Adipocyte (in vitro differentiated cells): ENCODE measurements around the gene DAAM1.

Experiments used
- DNase-seq: peaks from one replicate; pipeline ENCODE4 v3.0.0-alpha.2; 2015; ENCODE audit warnings: low read depth
- H3K27me3 ChIP-seq: replicated peaks from 2 replicates; pipeline ENCODE4 v1.7.0; 2013; ENCODE audit warnings: mild to moderate bottlenecking, low read length, moderate library complexity; ENCODE audit not compliant: control insufficient read depth, insufficient read depth
- H3K36me3 ChIP-seq: 2 replicates; pipeline ENCODE4 v1.7.0; 2013; ENCODE audit warnings: low read length, mild to moderate bottlenecking, moderate library complexity; ENCODE audit not compliant: control insufficient read depth, insufficient read depth, severe bottlenecking
- H3K4me1 ChIP-seq: 2 replicates; pipeline ENCODE4 v1.7.0; 2013; ENCODE audit warnings: mild to moderate bottlenecking, low read length, moderate library complexity; ENCODE audit not compliant: control insufficient read depth, insufficient read depth
- H3K4me3 ChIP-seq: 2 replicates; pipeline ENCODE4 v1.7.0; 2013; ENCODE audit warnings: mild to moderate bottlenecking, low read length, moderate library complexity
- H3K9ac ChIP-seq: 2 replicates; pipeline ENCODE4 v1.7.0; 2013; ENCODE audit warnings: mild to moderate bottlenecking, low read length, moderate library complexity
- H3K9me3 ChIP-seq: 2 replicates; pipeline ENCODE4 v1.7.0; 2013; ENCODE audit warnings: mild to moderate bottlenecking, low read length, moderate library complexity; ENCODE audit not compliant: control insufficient read depth

Gene DAAM1

DNA sequence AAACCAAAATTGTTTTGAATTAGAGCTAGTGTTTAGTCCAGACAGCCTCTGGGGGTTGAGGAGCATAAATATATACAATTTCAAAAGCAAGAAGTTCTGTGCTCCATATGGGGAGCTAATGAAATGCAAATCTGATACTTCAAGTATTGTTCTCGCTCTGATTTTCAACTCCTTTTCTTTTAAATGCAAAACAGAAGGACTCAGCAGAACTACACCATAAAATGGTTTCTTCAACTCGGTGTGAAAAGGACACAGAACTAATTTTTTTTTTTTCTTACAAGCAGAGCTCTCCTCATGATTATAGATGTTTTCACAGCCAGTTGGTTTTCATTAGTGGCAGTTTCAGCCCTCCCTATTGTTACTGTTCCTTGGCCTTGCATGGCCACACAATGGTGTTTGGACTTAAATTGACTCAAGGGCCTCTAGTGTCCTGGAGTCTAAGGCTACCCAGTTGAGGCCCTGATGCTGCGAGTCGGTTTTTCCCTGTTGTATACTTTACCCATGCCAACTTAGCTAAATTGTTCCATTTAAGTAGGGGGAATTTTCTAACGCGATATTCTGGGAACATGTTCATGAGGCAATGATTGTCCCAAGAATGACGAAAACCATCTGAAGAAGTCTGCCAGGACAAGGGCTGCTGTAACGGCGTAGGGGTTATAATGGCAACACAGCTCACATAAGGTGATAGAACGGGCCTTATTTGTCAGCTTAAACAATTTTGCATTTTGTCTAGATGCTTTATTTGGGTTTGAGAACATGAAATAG is 156.4 kb downstream of the DAAM1 start:
- H3K27me3 ChIP-seq, result no peaks in the 10 kb centered on the region
- no peak for DNase-seq
- H3K36me3 ChIP-seq, result peaks cover 27% of the 10 kb centered on the region
- no peak overlapping the region for H3K4me3 ChIP-seq
- peaks cover 31% of the 10 kb centered on the region for H3K4me1 ChIP-seq
- no peaks in the 10 kb centered on the region for H3K9me3 ChIP-seq
- no peak overlapping the region for H3K9ac ChIP-seq

DNA sequence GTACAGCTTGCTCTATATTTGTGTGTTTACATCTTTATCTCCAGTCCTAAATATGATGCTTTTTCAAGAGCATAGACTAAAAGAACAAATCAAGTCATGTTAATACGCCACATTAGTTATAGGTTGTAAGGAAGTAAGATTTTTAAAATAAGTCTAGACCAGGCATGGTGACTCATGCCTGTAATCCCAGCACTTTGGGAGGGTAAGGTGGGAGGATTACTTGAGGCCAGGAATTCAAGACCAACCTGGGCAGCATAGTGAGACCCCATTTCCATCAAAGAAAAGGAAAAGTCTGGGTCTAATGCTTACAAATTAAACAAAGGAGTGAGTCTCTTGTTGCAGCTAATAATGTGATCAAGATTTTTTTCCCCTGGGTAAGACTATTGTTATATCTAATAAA is 157.9 kb downstream of the DAAM1 start:
- Histone ChIP-seq H3K9ac (no peak overlapping the region), H3K36me3 (peaks cover 25% of the 10 kb centered on the region), H3K9me3 (no peaks in the 10 kb centered on the region)

DNA sequence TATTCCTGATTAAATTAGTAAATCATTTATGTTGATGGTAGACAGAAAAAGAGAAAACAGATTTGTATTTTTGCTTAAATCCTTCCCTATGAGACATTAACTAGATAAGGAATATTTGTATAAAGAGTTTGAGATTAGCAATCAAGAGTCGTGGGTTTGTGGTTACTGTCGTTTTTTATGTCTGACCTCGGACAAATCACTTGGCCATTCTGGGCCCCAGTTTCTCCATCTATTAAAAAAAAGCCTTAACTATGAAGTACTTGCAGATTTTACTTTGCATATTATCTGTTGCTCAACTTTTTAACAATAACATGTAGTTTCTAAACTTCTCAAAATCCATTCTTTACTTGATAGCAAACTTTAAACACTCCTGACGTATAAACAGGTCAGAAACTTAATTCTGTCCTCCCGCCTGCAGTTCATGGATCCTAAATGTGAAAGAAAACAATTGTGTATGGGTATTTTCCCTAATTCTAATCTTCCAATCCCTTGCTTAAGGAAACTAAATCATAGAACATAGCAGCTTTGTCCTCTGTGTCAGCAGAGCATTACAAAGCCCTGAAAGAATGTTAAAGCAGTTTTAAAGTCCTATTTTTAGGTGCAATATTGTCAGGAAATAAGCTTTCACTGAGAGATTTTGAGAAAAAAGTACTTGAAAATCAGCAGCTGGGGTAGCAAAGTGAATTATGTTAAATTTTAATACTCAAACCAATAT is 158.5 kb downstream of the DAAM1 start:
- no peaks in the 10 kb centered on the region for H3K27me3 ChIP-seq
- H3K4me1 ChIP-seq, result peaks cover 31% of the 10 kb centered on the region
- H3K4me3 ChIP-seq, result peak overlapping the region; percentile 39
- H3K36me3 ChIP-seq, result peaks cover 30% of the 10 kb centered on the region
- DNase-seq, result peak; percentile 44
- no peaks in the 10 kb centered on the region for H3K9me3 ChIP-seq
- peak overlapping the region; percentile 21 for H3K9ac ChIP-seq

More for the DNA sequence above, 157.9 kb downstream of the DAAM1 start:
- DNase-seq, result no peak
- no peak overlapping the region for H3K4me3 ChIP-seq
- no peaks in the 10 kb centered on the region for H3K27me3 ChIP-seq
- peaks cover 31% of the 10 kb centered on the region for H3K4me1 ChIP-seq

DNA sequence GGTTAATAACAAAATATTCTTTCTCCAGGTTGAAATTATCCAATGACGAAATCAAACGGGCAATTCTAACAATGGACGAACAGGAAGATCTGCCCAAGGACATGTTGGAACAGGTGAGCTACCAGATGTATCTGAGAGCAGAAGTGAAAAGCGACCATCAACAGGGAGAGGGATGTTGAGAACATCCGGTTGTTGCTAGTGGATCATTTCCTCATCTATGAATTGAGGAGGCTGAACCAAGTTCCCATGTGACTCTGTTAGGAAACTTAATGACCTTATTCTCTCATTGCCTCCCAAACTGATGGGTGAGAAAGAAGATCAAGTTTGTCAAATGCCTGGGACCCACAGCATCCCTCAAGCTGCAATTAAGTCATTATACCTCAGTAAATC is 159.0 kb downstream of the DAAM1 start:
- H3K9me3 ChIP-seq, result no peaks in the 10 kb centered on the region
- H3K4me1 ChIP-seq, result peaks cover 31% of the 10 kb centered on the region
- H3K36me3 ChIP-seq, result peaks cover 30% of the 10 kb centered on the region
- no peak overlapping the region for H3K4me3 ChIP-seq
- peak overlapping the region; percentile 21 for H3K9ac ChIP-seq
- no peaks in the 10 kb centered on the region for H3K27me3 ChIP-seq
- no peak for DNase-seq

DNA sequence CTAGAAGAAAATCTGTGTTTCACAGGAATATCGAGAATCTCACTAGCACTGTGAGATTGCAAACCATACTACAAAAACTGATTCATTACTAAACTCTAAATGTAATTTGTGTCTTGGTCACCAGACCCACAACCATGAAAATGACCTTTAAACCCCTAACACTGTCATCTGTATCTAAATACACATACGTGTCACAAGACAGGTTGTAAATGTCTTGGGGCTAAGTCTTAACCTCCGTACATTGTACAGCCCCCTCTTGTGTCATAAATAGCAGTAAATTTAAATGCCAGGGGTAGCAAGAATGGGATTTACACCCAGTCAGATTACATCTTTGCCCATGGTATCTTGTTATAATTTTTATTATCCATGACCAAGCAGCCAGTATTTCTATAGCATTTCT is 159.4 kb downstream of the DAAM1 start:
- Histone ChIP-seq H3K9ac (no peak overlapping the region), H3K4me1 (peaks cover 31% of the 10 kb centered on the region), H3K4me3 (no peak overlapping the region), H3K27me3 (no peaks in the 10 kb centered on the region), H3K36me3 (peaks cover 30% of the 10 kb centered on the region), H3K9me3 (no peaks in the 10 kb centered on the region)
- no peak for DNase-seq

DNA sequence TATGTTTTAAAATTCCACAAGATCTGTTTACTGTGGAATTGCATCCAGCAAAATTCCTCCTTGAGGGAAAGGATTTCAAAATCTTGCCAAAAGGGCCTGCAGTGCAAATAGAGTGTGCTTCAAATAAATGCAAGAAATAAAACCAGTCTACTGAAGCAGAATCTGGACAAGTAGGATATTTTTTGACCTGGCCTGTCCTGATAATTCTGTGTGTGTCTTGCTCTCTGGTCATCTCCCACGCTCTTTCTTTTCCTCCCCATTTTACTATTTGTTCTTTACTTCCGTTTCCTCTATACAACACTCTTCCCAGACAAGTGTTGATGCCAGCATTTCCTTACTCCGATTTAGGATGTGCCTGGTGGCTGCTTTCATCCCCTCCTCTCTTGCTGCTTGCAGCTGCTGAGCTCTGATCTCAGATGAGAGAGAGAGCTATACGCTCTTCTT is 160.8 kb downstream of the DAAM1 start:
- no peak overlapping the region for H3K9ac ChIP-seq
- peaks cover 30% of the 10 kb centered on the region for H3K36me3 ChIP-seq
- DNase-seq, result peak; percentile 31
- no peaks in the 10 kb centered on the region for H3K9me3 ChIP-seq
- peaks cover 32% of the 10 kb centered on the region for H3K4me1 ChIP-seq
- H3K27me3 ChIP-seq, result no peaks in the 10 kb centered on the region
- H3K4me3 ChIP-seq, result no peak overlapping the region

DNA sequence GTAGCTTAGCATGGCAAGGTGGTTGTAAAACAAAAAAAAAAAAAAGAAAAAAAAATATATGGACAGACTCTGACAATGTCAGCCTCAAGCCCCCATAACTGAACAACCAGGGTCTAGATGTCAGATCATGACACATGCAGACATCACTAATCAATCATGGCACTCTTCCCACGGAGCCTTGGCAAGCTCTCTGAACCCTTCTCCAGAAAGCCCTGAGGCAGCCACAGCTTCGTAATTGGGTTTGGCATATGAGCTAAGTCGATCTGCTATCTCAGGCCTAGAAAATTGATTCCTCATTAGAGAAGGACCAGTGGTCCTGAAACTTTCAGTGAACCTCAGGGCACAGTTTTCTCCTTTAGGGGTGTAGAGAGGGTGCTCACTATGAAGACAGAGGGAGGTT is 164.5 kb downstream of the DAAM1 start:
- no peak for DNase-seq
- no peaks in the 10 kb centered on the region for H3K27me3 ChIP-seq
- H3K9ac ChIP-seq, result no peak overlapping the region
- peaks cover 24% of the 10 kb centered on the region for H3K4me1 ChIP-seq
- no peak overlapping the region for H3K4me3 ChIP-seq
- no peaks in the 10 kb centered on the region for H3K9me3 ChIP-seq
- peaks cover 43% of the 10 kb centered on the region for H3K36me3 ChIP-seq

DNA sequence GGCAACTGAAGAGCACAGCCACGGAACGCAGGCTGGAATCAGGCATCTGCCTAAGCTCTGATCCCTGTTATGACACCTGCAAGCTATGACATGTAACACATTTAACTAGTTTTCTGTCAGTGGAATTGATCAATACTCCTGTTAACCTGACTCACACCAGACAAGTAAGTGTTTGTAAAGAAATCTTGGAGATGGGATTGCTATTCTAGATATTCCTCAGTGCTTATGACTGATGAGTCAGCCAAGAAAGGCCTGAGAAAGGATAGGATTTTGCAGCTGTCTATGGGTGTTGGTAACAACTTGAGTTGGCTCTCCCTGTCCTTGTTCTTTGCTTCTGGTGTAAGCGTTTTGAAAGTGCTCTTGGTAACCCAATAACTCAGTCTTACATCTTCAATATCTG is 166.2 kb downstream of the DAAM1 start:
- H3K36me3 ChIP-seq, result peaks cover 36% of the 10 kb centered on the region
- DNase-seq, result peak; percentile 23
- no peak overlapping the region for H3K4me3 ChIP-seq
- no peak overlapping the region for H3K9ac ChIP-seq
- H3K27me3 ChIP-seq, result no peaks in the 10 kb centered on the region
- no peaks in the 10 kb centered on the region for H3K9me3 ChIP-seq
- peaks cover 33% of the 10 kb centered on the region for H3K4me1 ChIP-seq

DNA sequence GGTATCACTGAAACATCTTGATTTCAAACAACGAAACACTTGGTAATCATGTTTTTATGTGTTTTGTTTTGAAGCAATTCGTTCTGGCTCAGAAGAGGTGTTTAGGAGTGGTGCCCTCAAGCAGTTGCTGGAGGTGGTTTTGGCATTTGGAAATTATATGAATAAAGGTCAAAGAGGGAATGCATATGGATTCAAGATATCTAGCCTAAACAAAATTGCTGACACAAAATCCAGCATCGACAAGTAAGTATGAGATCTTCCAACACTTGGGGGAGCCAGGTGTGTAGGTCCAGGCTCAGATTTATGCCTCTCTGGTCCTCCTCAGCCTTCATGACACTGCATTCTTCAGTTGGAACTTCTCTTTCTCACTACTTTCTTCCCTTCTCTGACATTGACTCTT is 166.6 kb downstream of the DAAM1 start:
- Histone ChIP-seq H3K36me3 (peaks cover 33% of the 10 kb centered on the region), H3K27me3 (no peaks in the 10 kb centered on the region), H3K9me3 (no peaks in the 10 kb centered on the region), H3K9ac (no peak overlapping the region), H3K4me1 (peaks cover 37% of the 10 kb centered on the region), H3K4me3 (no peak overlapping the region)
- DNase-seq, result no peak

DNA sequence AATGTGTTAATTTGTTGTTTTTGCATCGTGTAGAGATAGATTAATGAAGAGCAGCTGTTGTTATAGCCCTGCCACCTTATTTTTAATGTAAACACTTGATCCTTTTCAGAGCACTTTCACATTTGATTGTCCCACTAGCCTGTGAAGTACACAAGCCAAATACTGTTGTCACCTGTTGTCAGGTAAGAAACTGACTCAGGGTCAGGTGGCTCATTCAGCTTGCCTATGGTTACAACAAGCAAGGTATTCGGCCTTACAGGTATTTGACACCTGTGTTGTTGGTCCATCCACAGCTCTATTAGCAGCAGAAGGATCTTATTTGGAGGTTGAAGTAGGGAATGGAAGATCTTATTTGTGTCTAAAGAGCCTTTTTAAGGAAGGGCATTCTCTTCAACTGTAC is 167.8 kb downstream of the DAAM1 start:
- DNase-seq, result no peak
- peaks cover 49% of the 10 kb centered on the region for H3K4me1 ChIP-seq
- H3K36me3 ChIP-seq, result peaks cover 26% of the 10 kb centered on the region
- H3K27me3 ChIP-seq, result no peaks in the 10 kb centered on the region
- H3K9ac ChIP-seq, result no peak overlapping the region
- H3K4me3 ChIP-seq, result no peak overlapping the region
- no peaks in the 10 kb centered on the region for H3K9me3 ChIP-seq

DNA sequence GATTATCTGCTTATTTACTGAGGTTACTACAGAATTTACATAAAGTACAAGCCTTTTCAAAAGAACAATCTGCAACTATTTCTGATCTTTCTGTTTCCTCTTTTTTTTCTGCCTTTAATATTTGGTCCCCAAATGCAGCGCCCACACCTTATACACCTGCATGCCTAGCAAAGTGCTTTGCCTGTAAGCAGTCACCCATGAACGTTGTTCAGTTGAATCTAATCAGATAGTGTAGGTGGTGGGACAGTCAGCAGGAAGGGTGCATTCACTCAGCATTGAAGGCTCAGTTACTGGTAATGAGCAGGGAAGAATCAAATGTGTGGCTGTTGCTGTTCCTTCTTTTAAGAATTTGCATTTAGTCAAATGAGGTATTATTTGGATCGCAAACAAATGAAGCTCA is 168.3 kb downstream of the DAAM1 start:
- H3K9ac ChIP-seq, result no peak overlapping the region
- H3K4me1 ChIP-seq, result peaks cover 52% of the 10 kb centered on the region
- no peaks in the 10 kb centered on the region for H3K27me3 ChIP-seq
- no peak overlapping the region for H3K4me3 ChIP-seq
- no peaks in the 10 kb centered on the region for H3K9me3 ChIP-seq
- H3K36me3 ChIP-seq, result peaks cover 22% of the 10 kb centered on the region
- no peak for DNase-seq
